Iris pigment epithelial cell (primary cell): ENCODE results near the gene GABRD.

Experiments used
- DNase-seq: peaks from one replicate; pipeline ENCODE4 v3.0.0-alpha.2; 2011; ENCODE audit warnings: low read depth

The GABRD gene

DNA sequence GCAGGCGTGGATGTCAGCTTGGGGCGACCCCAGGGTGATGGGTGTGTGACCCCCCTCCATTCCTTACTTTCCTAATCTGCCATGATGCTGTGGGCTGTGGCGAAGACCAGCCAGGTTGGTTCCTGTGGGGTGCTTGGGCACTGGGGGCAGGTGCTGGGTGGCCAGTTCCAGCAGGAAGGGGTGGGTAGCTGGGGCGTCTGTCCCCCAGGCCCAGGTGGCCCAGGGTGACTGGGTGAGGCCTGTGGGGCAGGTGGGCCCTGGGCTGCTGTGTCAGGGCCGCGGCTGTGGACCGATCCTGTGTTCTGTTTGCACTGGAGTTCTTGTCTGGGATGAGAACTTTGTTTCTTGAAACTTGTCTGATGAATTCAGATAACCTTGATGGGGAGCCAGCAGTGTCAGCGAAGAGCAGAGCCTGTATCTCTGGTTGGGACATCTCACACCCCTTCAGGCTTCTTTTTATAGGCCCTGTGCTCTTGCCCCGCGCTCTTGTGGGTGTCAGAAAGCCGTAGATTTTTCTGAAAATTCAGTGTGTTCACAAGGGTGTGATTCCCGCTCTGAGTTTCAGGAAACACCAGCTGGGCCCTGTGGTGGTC lies 34.7 kb downstream of the GABRD start:
- no peak for DNase-seq

DNA sequence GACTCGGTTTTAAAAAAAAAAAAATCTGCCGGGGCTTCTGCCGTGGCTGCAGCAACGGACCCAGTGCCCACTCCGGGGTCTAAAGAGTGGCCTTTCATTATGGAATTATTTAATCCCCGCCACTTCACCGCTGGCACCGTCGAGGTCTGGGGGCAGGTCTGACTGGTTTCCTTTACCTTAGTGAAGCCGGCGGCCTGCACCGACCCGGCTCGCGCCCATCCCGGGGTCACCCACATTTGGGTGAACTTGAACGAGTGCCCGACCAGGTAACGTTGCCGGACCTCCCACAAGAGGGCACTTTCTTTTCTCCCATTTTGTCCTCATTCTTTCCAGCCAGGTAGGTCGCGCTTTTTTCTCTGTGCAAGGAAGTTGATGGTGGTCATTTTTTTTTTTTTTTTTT lies 35.4 kb downstream of the GABRD start:
- no peak for DNase-seq

GRCh38 chr1:2055911-2056575 lies 36.9 kb downstream of the GABRD start:
- no peak for DNase-seq

DNA sequence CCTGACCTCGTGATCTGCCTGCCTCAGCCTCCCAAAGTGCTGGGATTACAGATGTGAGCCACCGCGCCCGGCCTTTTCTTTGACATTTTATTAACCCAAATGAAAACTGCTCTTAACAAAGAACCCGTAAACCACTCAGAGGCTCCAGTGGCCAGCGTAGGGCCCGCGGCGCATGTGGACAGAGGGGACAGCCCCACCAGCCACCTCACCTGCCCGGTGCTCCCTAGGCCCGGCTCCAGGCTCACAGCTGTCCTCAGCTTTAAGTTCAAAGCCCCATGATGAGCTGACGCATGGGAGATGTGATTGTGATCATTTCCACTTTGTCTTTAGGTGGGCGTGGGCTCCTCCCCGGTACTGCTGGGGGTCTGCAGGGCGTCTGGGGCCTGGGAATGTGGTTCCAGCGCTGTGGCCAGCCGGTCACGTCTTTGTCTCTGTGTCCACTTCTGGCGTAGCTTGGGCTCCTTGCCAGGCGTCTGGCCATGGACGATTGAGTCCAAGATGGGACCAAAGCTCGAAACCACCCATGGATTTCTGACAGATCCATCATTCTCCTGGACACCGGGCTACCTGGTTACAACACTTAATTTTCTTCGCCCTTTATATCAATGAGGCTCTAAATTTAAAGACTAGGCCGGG lies 37.9 kb downstream of the GABRD start:
- no peak for DNase-seq

DNA sequence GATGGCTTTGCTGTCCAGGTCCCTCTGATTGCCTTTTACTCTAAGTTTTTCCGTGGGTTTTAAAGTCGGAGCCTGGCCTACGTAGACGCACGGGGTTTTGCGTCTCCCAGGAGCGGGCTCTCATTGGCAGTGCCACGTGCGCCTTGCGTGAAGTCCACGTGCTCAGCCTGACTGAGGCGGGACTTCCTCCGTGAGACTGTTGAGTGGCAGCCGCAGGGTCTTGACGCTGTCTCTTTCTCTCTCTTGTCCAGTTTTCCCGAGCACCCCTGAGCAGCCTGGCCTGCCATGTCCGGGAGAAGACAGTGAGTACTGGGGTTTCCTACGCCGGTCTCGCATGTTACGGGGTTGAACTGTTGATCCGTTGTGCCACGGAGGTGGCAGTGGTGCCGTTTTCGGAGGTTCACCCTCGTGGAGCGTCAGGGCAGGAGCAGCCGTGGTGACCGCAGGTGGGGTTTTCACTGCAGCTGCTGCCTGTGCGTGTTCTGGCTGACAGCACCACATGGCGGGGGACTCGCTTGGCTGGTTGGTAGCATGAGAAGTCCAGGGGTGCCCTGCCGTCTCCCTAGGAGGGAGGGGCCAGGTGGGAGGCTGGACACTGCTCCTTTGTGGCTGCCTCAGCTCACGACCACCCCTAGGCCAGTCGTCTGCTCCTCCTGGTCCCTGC lies 40.3 kb downstream of the GABRD start:
- no peak for DNase-seq

DNA sequence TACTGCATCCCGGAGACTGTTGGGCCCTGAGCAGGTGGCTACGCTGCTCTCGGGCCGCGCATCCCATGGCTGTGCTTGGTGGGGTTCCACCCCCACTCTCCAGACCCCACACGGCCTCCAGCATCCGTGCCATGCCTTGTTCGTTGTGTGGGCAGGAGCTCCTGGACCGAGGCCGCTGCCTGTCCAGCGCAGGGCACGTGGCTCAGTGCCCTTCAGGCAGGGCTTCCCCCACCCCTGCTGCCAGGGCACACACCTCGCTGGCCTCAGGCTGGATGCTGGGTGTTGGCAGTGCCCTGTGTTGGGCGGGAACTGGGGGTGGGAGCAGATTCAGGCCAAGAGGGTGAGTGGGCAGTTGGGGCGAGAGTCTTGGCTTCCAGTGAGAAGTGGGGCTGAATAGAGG lies 40.9 kb downstream of the GABRD start:
- DNase-seq: no peak

- no peak for DNase-seq
These were observed 41.4 kb downstream of the GABRD start for GRCh38 chr1:2060535-2060934.

- no peak for DNase-seq
These were observed 42.1 kb downstream of the GABRD start for GRCh38 chr1:2061065-2061778.

DNA sequence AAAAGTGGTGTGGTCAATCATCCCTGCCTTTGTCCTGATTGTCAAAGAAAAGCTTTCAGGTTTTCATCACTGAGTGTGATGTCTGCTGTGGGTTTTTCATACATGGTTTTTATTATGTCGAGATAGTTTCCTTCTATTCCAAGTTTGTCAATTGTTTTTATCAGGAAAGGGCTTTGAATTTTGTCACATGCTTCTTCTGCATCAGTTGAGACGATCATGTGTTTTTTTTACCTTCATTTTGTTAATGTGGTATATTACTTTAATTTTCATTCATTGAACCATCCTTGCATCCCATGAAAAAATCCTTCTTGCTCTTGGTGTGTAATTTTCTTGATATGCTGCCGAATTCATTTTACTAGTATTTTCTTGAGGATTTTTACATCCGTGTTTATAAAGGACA lies 46.6 kb downstream of the GABRD start:
- no peak for DNase-seq

DNA sequence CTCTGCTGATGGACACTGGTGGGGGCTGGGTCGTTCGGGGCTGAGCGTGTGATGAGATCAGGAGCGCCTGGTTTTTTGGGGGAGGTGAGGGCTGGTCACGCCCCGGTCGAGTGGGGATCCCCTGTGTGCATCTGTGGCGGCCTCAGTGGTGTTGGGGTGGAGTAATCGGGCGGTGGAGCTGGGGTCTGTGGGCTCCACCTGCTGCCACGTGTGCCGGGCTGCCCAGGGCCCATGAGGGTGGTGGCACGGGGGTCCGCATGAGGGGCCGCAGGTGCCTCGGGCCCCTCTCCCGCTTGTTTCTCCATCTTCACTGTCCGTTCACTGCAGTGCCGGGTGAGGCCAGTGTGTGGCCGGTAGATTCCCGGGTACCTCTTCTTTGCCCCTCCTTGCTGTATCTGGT lies 48.2 kb downstream of the GABRD start:
- DNase-seq: no peak

- DNase-seq: no peak
These were observed 48.8 kb downstream of the GABRD start for GRCh38 chr1:2067981-2068380.

DNA sequence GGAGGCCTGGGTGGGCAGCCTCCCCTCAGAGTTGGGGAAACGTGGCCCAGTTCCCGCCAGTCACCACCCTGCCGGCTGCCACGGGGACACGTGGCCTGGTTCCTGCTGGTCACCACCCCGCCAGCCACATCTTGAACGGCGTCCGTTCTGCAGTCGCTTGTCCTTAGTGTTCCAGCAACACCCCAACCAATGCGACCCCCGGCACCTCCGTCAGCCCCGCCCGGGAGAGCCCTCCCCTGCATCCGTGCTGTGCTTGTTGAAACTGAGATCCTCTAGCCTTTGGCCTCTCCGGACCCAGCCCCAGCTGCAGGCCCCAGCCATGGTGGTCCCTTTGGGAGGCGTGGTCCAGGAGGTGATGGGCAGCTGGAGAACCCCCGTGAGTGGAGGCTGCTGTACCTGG lies 49.8 kb downstream of the GABRD start:
- no peak for DNase-seq

DNA sequence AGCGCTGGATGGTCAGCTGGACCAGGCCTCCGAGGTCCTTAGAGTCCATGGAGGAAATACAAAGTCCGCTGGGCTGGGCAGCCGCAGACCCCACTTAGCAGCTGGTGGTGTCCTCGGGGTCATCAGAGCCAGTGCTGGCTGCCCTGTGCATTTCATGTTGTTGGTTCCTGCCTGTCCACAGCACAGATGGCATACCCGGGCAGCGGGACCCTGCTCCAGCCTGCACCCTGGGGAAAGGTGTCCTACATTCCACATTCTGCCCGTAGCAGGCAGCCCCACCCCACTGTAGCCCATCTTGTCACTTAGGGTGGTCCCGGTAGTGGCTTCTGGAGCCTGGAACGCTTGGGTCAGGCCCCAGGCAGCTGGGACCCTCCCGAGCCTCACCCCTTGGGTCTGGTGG lies 50.9 kb downstream of the GABRD start:
- no peak for DNase-seq

GRCh38 chr1:2070800-2071530 lies 51.8 kb downstream of the GABRD start:
- no peak for DNase-seq

DNA sequence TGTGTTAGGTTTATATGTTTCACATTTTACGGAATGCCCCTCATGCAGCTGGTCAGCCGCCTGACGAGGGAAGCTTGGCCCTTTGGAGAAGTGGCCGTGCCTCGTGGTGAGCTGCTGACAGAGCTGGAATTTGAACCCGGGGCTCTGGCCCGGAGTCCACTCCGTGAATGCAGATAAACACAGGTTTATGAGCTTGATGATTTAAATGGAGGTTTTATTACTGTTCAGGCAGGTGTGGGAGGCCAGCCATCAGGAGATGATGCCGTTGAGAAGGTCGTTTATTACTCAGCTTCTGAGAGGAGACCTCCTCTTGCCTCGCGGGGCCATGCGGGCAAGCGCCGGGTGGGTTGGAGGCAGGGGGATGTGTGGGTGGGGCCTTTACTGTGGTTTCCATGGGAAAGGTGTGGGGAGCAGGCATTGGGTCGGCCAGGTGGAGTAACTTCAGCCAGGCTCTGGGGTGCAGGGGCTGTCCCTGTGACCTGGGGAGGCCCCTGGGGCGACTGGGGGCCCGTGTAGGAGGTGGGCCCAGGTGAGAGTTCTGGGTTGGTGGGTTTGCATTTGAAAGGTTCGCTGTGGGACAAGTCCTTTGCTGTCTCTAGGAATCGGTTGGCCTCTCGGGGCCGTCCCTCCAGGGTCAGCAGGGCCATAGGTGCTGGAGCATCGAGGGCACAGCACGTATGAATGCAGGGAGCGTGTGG lies 53.1 kb downstream of the GABRD start:
- DNase-seq: no peak

- no peak for DNase-seq
These were observed 53.7 kb downstream of the GABRD start for GRCh38 chr1:2072891-2073290.

DNA sequence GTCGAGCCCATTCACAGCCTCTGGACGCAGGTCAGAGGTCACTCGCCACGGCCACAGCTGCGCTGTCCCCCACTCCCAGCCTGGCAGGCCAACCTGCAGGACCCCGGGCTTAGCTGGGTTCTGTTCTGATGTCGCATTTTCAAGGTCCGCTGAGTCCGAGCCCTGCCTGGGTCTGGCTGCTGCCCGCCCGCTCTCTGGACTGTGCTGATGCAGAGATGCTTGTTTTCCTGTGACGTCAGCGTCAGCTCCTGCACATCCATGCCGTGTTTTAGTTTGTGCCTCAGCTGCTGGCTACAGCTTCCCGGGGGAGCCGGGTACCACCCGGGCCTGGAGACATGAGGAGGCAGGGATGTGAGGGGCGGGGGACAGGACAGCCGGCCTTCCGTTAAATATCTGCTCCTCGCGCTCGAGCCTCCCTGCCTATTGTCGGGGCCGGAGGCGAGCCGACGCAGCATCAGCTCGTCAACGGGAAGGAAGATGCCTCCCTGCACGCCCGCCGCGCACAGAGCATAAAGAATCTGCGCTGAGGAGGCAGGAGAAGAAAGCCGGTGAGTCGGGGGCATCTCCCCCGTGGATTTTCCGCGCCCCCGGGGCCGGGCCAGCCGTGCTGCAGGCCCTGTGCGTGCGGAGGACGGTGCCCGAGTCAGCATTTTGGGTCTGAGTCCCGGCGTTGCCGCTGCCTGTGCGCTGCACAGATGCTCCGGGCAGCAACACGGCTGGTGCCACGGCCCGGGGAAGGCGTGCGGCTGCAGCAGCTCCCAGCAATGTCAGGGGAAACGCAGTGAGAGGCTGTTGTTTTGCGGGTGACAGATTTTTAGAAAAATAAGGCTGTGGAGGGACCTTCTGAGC lies 54.5 kb downstream of the GABRD start:
- peak; percentile 72 for DNase-seq

GRCh38 chr1:2074396-2074795 lies 55.3 kb downstream of the GABRD start:
- DNase-seq: no peak

GRCh38 chr1:2074944-2075740 lies 56.0 kb downstream of the GABRD start:
- DNase-seq: no peak
